ENCODE measurements around the gene NPPB. TPM values are rescaled to one million over a fixed set of nuclear protein-coding genes. Genes with fewer than 3 reads are reported as not detected.

NPPB gene
- total RNA-seq, 1 donor, result 4.7 TPM

DNA sequence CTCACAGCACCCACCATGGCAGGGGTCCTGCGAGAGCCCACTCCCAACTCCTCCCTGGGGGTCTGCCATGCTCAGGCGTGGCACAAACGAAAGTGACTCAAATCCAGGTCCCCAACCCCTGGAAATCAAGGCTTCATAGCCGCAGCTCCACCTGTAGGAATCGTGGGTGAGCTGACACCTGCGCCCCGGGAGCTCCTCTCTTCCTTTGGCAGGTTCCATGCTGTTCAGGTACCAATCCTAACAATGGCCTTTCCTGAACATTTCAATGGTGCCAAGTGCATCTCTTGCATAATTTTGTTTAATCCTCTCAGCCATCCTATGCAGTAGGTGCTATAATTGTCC is 28.9 kb upstream of the NPPB start:
- DNase-seq (ENCODE audit: low read depth), result no peak
- no peak overlapping the region for H3K4me3 ChIP-seq (ENCODE audit: low read depth, low read length)
- no peak for TF ChIP-seq CTCF (IDR thresholded peaks at IDR 0.05; ENCODE audit: insufficient read depth, low read depth, low read length)

DNA sequence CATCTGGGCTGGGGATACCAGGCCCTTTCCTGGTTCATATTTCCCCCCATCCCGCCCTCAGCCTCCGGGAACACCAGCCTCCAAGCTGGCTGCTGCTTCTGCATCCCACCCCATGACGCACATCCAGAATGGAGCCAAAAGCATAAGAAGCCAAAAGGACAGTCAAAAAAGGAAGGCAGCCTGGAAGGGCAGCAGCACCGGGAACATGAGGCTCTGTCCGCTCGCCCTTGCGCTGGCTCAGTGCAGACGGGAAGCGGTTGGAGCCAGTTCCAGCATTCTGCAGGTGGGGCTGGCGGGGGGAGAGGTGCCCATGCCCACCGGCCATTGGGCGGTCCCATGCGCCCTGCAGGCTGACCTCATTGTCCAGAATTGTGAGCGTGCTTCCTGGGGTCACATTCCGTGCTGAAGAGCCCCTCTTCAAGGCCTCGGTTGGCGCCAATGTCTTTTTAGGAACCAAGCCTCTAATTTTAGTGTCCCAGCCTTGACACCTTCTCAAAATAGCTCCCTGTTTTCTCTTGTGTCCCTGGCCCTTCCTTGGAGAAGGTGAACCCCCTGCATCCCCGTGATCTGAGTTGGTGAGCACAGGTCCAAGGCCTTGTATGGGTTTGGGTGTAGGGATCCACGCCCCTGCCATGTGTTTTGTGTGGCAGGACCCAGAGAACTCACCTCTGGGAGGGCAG is 28.4 kb upstream of the NPPB start:
- TF ChIP-seq CTCF (IDR thresholded peaks at IDR 0.05; ENCODE audit: insufficient read depth, low read depth, low read length), result no peak
- no peak for DNase-seq (ENCODE audit: low read depth)
- H3K4me3 ChIP-seq (ENCODE audit: low read depth, low read length), result no peak overlapping the region

DNA sequence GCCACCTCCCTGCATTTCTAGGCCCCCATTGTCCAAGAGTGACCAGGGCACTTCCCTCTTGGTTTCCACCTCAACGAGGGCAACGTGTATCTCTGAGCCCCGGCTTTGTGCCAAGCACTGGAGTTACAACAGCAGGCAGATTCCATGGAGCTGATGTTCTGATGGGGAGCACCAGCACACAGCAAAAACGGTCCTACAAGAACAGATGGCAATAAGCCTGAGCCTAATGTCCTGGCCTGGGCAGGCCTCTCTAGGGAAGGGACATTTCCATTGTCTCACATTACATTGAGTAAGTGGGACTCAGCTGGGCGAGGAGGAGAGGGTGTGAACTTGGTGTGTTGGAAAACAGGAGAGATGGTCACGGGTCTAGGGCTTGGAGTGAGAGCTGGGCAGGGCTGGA is 27.2 kb upstream of the NPPB start:
- no peak for DNase-seq (ENCODE audit: low read depth)
- no peak for TF ChIP-seq CTCF (IDR thresholded peaks at IDR 0.05; ENCODE audit: insufficient read depth, low read depth, low read length)

DNA sequence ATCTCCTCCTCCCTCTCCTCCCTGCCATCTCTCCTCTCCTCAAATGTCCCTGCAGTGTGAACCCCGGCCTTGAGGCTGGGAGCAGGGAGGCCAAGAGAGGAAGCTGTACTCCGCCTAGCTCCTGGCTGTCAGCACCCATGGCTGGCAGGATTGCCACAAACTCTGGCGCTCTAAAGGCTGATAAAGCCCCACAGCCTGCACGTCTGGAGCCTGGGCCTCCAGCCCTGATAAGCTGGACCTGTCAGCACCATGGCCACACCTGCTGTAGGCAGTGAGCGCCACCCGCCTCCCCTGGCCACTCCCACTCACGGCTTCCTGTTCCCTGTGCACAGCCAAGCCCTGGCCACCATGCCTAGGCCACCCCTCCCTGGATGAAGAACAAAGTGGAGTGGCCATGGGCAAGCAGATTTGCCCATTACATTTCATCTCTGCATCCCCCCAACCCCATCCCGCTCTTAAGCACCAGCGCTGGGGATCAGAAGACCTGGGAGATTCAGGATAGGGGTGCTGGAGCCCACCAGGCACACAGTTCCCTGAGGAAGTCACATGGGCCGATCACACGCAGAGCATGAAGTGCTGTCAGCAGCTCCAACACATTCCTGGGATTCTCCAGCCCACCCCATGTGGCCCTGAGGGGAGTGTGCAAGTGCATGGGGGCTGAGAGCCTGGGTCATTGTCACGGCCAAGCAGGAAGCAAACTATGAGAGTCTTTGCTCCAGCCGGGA is 24.2 kb upstream of the NPPB start:
- no peak for TF ChIP-seq CTCF (IDR thresholded peaks at IDR 0.05; ENCODE audit: insufficient read depth, low read depth, low read length)
- no peak overlapping the region for H3K4me3 ChIP-seq (ENCODE audit: low read depth, low read length)
- no peak for DNase-seq (ENCODE audit: low read depth)

More for the DNA sequence above, 27.2 kb upstream of the NPPB start:
- no peak overlapping the region for H3K4me3 ChIP-seq (ENCODE audit: low read depth, low read length)

DNA sequence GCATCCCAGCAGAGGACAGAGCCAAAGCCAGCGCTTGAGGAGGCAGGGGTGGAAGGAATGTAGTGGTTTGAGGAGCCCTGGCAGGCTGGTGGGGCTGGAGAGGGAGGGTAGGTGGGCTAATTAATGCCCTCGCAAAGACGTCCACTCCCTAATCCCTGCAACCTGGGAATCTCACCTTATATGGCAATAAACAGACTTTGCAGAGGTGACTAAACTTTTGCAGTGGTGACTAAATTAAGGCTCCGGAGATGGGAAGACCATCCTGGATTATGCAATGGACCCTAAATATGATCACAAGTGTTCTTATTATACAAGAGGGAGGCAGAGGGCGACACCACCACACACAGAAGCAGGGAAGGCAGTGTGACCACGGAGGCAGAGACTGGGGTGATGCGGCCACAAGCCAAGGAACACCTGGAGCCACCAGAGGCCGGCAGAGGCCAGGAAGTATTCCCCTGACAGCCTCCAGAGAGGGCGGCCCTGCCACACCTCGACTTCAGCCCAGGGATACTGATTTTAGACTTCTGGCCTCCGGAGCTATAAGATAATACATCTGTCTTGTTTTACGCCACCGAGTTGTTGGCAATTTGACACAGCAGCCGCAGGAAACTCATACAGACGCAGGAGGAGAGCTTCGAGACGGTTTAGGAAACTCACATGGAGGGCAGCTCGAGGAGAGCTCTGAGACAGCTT is 23.1 kb upstream of the NPPB start:
- H3K4me3 ChIP-seq (ENCODE audit: low read depth, low read length), result no peak overlapping the region
- no peak for DNase-seq (ENCODE audit: low read depth)
- TF ChIP-seq CTCF (IDR thresholded peaks at IDR 0.05; ENCODE audit: insufficient read depth, low read depth, low read length), result no peak

DNA sequence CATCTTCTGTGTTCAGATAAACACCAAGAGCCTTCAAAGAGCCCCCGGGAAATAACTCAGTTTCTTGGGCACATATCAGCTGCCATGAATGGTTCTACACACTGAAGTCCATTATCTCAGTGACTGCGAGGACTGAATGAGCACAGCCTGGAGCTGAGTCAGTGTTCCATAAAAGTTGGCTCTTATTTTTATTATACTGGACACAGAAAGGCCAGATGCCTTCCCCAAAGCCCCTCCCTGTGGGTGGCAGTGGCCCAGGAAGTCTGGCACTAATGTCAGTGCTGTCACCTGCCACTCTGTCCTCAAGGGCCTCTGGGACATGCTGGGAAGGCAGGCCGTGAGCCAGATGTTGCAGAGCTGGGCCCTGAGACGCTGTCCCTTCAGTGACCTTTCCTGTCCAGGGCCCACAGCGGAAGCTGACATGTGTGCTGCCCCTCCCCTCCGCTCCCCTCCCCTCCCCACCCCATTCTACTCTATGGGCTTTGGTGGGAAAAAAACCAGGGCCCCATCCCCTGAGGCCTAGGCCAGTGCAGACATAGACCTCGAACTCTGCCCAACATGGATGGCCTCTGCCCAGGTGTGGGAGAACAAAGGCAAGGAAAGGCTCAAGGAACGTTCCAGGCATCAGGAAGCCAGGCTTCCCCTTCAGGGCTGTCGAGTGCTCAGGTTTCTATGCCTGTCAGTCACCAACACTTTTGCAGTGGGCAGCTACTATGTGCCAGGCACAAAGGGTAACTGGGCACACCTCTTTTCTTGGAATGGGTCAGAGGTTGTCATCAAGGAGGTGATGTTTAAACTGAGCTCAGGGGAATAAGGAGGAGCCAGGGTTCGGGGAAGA is 22.4 kb upstream of the NPPB start:
- H3K4me3 ChIP-seq (ENCODE audit: low read depth, low read length), result no peak overlapping the region
- DNase-seq (ENCODE audit: low read depth), result no peak
- no peak for TF ChIP-seq CTCF (IDR thresholded peaks at IDR 0.05; ENCODE audit: insufficient read depth, low read depth, low read length)

All from fibroblast of villous mesenchyme (primary cell).